ENCODE measurements around the gene CYP27B1. TPM values are rescaled to one million over a fixed set of nuclear protein-coding genes. Genes with fewer than 3 reads are reported as not detected.

Gene CYP27B1
- total RNA-seq, 1 experiment from 2014 or later = 6.9 TPM

DNA sequence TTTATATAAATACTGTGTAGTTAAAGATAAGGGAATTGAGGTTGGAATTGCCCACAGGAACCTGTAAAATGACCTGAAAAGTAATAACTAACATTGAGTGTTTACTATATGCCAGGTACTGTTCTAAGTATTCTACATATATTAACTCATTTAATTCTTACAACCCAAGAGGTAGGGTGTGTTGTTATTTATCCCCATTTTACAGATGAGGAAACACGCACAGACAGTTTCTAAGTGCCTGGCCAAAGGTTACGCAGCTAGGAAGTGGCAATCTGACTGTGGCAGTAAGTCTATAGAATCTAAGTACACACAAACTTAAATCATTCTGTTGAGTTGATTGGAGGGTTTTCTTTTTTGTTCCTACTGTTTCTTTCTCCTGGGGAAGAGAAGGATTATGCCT is 23.1 kb downstream of the CYP27B1 start:
- intact Hi-C loops (cut with micrococcal nuclease; ENCODE audit: unreplicated experiment) = no loop called here
- ChIA-PET POLR2A (interaction anchor here (0.6 to 0.8 kb wide), 2 partner anchors 8 to 114 kb away, joined by 3 to 5 read pairs; no protein-coding TSS in a partner anchor), CTCF (interaction anchor here (1.5 kb wide), 2 partner anchors 16 to 18 kb away, joined by 9 to 10 read pairs; no protein-coding TSS in a partner anchor)
- peak overlapping the region; percentile 64 for H3K4me3 ChIP-seq (ENCODE audit: low read depth, low read length)
- no peaks in the 10 kb centered on the region for H3K9me3 Mint-ChIP-seq (ENCODE audit: unreplicated experiment)
- H3K4me1 Mint-ChIP-seq (ENCODE audit: low read depth, unreplicated experiment) = peaks cover 19% of the 10 kb centered on the region
- H3K4me3 Mint-ChIP-seq (ENCODE audit: unreplicated experiment) = peak overlapping the region; percentile 96
- no peaks in the 10 kb centered on the region for H3K9me3 ChIP-seq
- H3K27me3 ChIP-seq (replicated peaks; ENCODE audit: control insufficient read depth, insufficient read depth, low read length) = no peaks in the 10 kb centered on the region
- BruUV-seq (replicated peaks) = no TSS peak
- H3K36me3 ChIP-seq (ENCODE audit: control insufficient read depth, insufficient read depth, low read length) = no peaks in the 10 kb centered on the region; the same call in 1 of the 2 replicates
- peaks cover 14% of the 10 kb centered on the region for H3K27me3 Mint-ChIP-seq (ENCODE audit: insufficient read depth, unreplicated experiment)
- peaks cover 10% of the 10 kb centered on the region for H3K4me1 ChIP-seq
- no peak for DNase-seq
- TF ChIP-seq, protein P1, sequence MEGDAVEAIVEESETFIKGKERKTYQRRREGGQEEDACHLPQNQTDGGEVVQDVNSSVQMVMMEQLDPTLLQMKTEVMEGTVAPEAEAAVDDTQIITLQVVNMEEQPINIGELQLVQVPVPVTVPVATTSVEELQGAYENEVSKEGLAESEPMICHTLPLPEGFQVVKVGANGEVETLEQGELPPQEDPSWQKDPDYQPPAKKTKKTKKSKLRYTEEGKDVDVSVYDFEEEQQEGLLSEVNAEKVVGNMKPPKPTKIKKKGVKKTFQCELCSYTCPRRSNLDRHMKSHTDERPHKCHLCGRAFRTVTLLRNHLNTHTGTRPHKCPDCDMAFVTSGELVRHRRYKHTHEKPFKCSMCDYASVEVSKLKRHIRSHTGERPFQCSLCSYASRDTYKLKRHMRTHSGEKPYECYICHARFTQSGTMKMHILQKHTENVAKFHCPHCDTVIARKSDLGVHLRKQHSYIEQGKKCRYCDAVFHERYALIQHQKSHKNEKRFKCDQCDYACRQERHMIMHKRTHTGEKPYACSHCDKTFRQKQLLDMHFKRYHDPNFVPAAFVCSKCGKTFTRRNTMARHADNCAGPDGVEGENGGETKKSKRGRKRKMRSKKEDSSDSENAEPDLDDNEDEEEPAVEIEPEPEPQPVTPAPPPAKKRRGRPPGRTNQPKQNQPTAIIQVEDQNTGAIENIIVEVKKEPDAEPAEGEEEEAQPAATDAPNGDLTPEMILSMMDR (IDR thresholded peaks at IDR 0.05; ENCODE audit: insufficient read depth in 1 of 2, low read depth in 1 of 2, low read length in 1 of 2, severe bottlenecking in 1 of 2, unreplicated experiment in 1 of 2) = no peak
- H3K27ac Mint-ChIP-seq (ENCODE audit: unreplicated experiment) = peak overlapping the region; percentile 98
- H3K36me3 Mint-ChIP-seq (ENCODE audit: insufficient read depth, unreplicated experiment) = peaks cover 49% of the 10 kb centered on the region

DNA sequence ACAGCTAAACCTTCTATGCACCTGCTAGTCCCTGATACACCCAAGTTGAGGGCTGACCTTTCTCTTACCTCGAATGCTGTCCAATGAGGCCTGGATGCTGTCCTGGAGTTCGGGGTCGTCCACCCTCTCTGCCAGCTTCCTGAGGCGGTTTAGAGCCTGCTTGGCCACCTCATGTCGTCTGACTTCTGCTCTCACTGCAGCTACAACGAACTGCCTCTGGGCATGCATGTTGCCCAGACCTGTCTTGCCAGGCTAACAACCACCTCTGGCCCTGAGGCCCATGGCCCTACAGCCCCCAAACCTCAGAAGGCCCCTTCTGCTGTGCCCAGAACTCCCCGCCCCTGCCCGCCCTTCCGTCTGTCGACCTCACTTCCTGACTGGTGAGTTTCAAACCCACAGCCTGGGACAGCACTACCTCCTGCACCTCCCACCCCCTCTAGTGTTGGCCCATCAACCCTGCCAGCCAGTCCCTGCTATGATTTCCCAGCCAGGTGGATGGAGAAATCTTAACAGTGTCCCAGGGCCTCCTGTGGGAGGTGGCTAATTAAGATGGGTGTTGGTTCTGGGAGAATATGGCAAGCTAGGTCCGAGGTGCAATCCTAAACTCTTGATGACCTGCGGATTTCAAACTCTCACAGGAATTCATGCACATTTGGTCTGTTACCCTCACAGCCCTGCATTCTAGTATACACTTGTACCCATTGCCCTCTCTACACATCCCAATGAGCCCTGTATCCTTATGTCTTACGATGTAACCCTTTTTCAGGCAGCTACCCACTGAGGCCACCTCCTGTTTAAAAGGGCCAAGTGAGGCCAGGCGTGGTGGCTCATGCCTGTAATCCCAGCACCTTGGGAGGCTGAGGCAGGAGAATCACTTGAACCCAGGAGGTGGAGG is 24.8 kb downstream of the CYP27B1 start:
- BruUV-seq (replicated peaks) = no TSS peak
- DNase-seq = peak in 1 of 2 experiments; percentile 33
- intact Hi-C loops (cut with micrococcal nuclease; ENCODE audit: unreplicated experiment) = no loop called here
- H3K27me3 Mint-ChIP-seq (ENCODE audit: insufficient read depth, unreplicated experiment) = peaks cover 14% of the 10 kb centered on the region
- H3K27ac Mint-ChIP-seq (ENCODE audit: unreplicated experiment) = no peak overlapping the region
- H3K4me3 Mint-ChIP-seq (ENCODE audit: unreplicated experiment) = no peak overlapping the region
- Histone ChIP-seq H3K27me3 (replicated peaks; ENCODE audit: control insufficient read depth, insufficient read depth, low read length) (peaks cover 2% of the 10 kb centered on the region), H3K4me3 (ENCODE audit: low read depth, low read length) (no peak overlapping the region), H3K4me1 (peaks cover 14% of the 10 kb centered on the region), H3K36me3 (ENCODE audit: control insufficient read depth, insufficient read depth, low read length) (no peaks in the 10 kb centered on the region), H3K9me3 (no peaks in the 10 kb centered on the region)
- peaks cover 32% of the 10 kb centered on the region for H3K36me3 Mint-ChIP-seq (ENCODE audit: insufficient read depth, unreplicated experiment)
- H3K4me1 Mint-ChIP-seq (ENCODE audit: low read depth, unreplicated experiment) = peaks cover 19% of the 10 kb centered on the region
- no peaks in the 10 kb centered on the region for H3K9me3 Mint-ChIP-seq (ENCODE audit: unreplicated experiment)
- ChIA-PET POLR2A (no interaction called here), CTCF (interaction anchor here (0.8 to 1.4 kb wide), 2 partner anchors 16 to 159 kb away, joined by 3 to 4 read pairs; no protein-coding TSS in a partner anchor)
- TF ChIP-seq, protein P1 (IDR thresholded peaks at IDR 0.05; ENCODE audit: insufficient read depth in 1 of 2, low read depth in 1 of 2, low read length in 1 of 2, severe bottlenecking in 1 of 2, unreplicated experiment in 1 of 2) = peak in 1 of 2 experiments; percentile 26

DNA sequence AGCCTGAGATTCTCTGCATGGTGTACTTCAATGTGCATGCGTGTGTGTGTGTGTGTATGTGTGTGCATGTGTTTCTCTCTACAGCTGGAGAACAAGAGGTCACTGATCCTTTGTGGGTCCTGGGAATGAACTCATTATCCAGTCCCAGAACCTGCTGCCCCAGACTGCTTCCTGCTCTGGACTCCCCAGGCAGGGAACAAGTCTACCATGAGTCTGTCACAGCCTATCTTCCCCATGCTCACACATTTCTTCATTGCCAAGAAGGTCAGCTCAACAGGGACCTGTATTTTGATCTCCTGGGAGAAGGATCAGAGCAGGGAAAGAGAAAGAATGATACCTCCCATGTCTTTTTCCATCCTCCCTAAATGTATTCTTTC is 25.5 kb downstream of the CYP27B1 start:
- H3K27me3 ChIP-seq (replicated peaks; ENCODE audit: control insufficient read depth, insufficient read depth, low read length) = peaks cover 4% of the 10 kb centered on the region
- no peaks in the 10 kb centered on the region for H3K9me3 ChIP-seq
- DNase-seq = no peak
- Mint-ChIP-seq H3K27ac (ENCODE audit: unreplicated experiment) (no peak overlapping the region), H3K9me3 (ENCODE audit: unreplicated experiment) (no peaks in the 10 kb centered on the region), H3K27me3 (ENCODE audit: insufficient read depth, unreplicated experiment) (peaks cover 20% of the 10 kb centered on the region), H3K36me3 (ENCODE audit: insufficient read depth, unreplicated experiment) (peaks cover 25% of the 10 kb centered on the region), H3K4me3 (ENCODE audit: unreplicated experiment) (no peak overlapping the region), H3K4me1 (ENCODE audit: low read depth, unreplicated experiment) (peaks cover 24% of the 10 kb centered on the region)
- POLR2A ChIA-PET = no interaction called here
- CTCF ChIA-PET = interaction anchor here (0.8 to 1.4 kb wide), 2 partner anchors 15 to 158 kb away, joined by 3 to 4 read pairs; no protein-coding TSS in a partner anchor
- no peak overlapping the region for H3K4me3 ChIP-seq (ENCODE audit: low read depth, low read length)
- intact Hi-C loops (cut with micrococcal nuclease; ENCODE audit: unreplicated experiment) = no loop called here
- BruUV-seq (replicated peaks) = no TSS peak
- TF ChIP-seq, protein P1 (IDR thresholded peaks at IDR 0.05; ENCODE audit: insufficient read depth in 1 of 2, low read depth in 1 of 2, low read length in 1 of 2, severe bottlenecking in 1 of 2, unreplicated experiment in 1 of 2) = no peak
- peaks cover 21% of the 10 kb centered on the region for H3K4me1 ChIP-seq
- H3K36me3 ChIP-seq (ENCODE audit: control insufficient read depth, insufficient read depth, low read length) = no peaks in the 10 kb centered on the region
